GM12878 (cell line): ENCODE measurements around the gene SBF2. TPM values are rescaled to one million over a fixed set of nuclear protein-coding genes. Genes with fewer than 3 reads are reported as not detected.

Experiments used
- ATAC-seq: fragments of 200-7000 bp; cut with Tn5 transposase; 3 replicates; pipeline ENCODE4 v1.9.1; 2020; ENCODE audit warnings: mild to moderate bottlenecking, moderate library complexity
- BruUV-seq: library from RNA; stranded (reverse); fragments of 400-500 nt; replicated peaks from 2 replicates; lab custom pipeline; 2021; lab: Mats Ljungman, UMichigan
- CTCF ChIA-PET: fragments of 300-600 bp; sonication (Branson Sonifier 250); formaldehyde crosslinking; extraction: SDS; loops from one replicate; lab custom pipeline; 2021; ENCODE audit warnings: inconsistent platforms; lab: Yijun Ruan, JAX
- POLR2A ChIA-PET: fragments of 350-600 bp; formaldehyde crosslinking; extraction: SDS; loops from one replicate; lab custom pipeline; 2021; ENCODE audit warnings: inconsistent platforms; lab: Charles Lee
- RAD21 ChIA-PET: fragments of 300-600 bp; sonication (Branson Sonifier 250); formaldehyde crosslinking; loops from one replicate; lab custom pipeline; 2023; ENCODE audit warnings: antibody characterized with exemption; ENCODE audit not compliant: unreplicated experiment; lab: Charles Lee
- SMC1A ChIA-PET: fragments of 300-600 bp; sonication (Branson Sonifier 250); formaldehyde crosslinking; loops from one replicate; lab custom pipeline; 2023; ENCODE audit not compliant: unreplicated experiment, uncharacterized antibody; lab: Charles Lee
- DNase-seq: peaks from one replicate; pipeline ENCODE4 v3.0.0-alpha.2; 2011; ENCODE audit warnings: low read depth, low spot score
- FAIRE-seq: peaks from 3 replicates; lab custom pipeline; 2011; peaks lifted over from hg19 to GRCh38; lab: Jason Lieb, UNC
- H2AFZ ChIP-seq: 2 replicates; pipeline ENCODE4 v1.6.0; 2011; ENCODE audit warnings: low read depth, low read length, control low read depth; ENCODE audit not compliant: control insufficient read depth
- H3K27ac ChIP-seq: 2 replicates; pipeline ENCODE4 v1.5.1; 2011; ENCODE audit warnings: control low read depth; ENCODE audit not compliant: control insufficient read depth, insufficient read depth
- H3K27me3 ChIP-seq, 2 experiments: replicated peaks in 1 of 2; 2 replicates each; pipeline versions ENCODE4 v1.6.0 to v1.6.1; 2011; ENCODE audit warnings: low read length in 1 of 2; ENCODE audit not compliant: control insufficient read depth in 2 of 2, insufficient read depth in 2 of 2
- H3K36me3 ChIP-seq, 2 experiments: 2 replicates each; pipeline ENCODE4 v1.5.1; 2011; ENCODE audit warnings: low read length in 1 of 2; ENCODE audit not compliant: control insufficient read depth in 2 of 2, insufficient read depth in 2 of 2
- H3K4me1 ChIP-seq: 2 replicates; pipeline ENCODE4 v1.6.1; 2011; ENCODE audit warnings: mild to moderate bottlenecking, low read length, moderate library complexity, mixed read lengths; ENCODE audit not compliant: control insufficient read depth, insufficient read depth
- H3K4me2 ChIP-seq: 2 replicates; pipeline ENCODE4 v1.6.0; 2011; ENCODE audit warnings: control low read depth; ENCODE audit not compliant: control insufficient read depth, insufficient read depth
- H3K4me3 ChIP-seq: fragments of 200-600 bp; sonication (generic); 2 replicates; pipeline ENCODE4 v1.5.1; 2016
- H3K79me2 ChIP-seq: 2 replicates; pipeline ENCODE4 v1.6.0; 2011; ENCODE audit warnings: low read length; ENCODE audit not compliant: control insufficient read depth, insufficient read depth
- H3K9ac ChIP-seq: 2 replicates; pipeline ENCODE4 v1.8.0; 2011; ENCODE audit warnings: low read length, control low read depth, mixed read lengths; ENCODE audit not compliant: control insufficient read depth, insufficient read depth
- H3K9me3 ChIP-seq: replicated peaks from 3 replicates; pipeline ENCODE4 v1.5.1; 2011; ENCODE audit warnings: mild to moderate bottlenecking, low read length; ENCODE audit not compliant: control insufficient read depth, insufficient read depth
- H4K20me1 ChIP-seq: 2 replicates; pipeline ENCODE4 v1.6.0; 2011; ENCODE audit not compliant: control insufficient read depth, insufficient read depth
- EGR1 ChIP-seq, 2 experiments: IDR thresholded peaks; 1 replicate in 1 of 2; 2 replicates in 1 of 2; pipeline ENCODE4 v1.6.1; 2011 to 2012; ENCODE audit warnings: low read depth in 2 of 2, low read length in 2 of 2, borderline replicate concordance in 1 of 2, mild to moderate bottlenecking in 1 of 2, moderate library complexity in 1 of 2
- MEF2A ChIP-seq: IDR thresholded peaks from 2 replicates; pipeline ENCODE4 v1.6.1; 2011; ENCODE audit warnings: low read depth, mild to moderate bottlenecking, low read length, moderate library complexity; ENCODE audit not compliant: insufficient read depth
- RAD21 ChIP-seq: IDR thresholded peaks from 2 replicates; pipeline ENCODE4 v1.6.1; 2011; ENCODE audit warnings: mild to moderate bottlenecking, low read depth, low read length, moderate library complexity; ENCODE audit not compliant: insufficient read depth
- RELA ChIP-seq: fragments of 450-650 bp; IDR thresholded peaks from 2 replicates; pipeline ENCODE4 v1.8.0; 2014; ENCODE audit warnings: borderline replicate concordance; ENCODE audit not compliant: partially characterized antibody
- SRF ChIP-seq, 2 experiments: IDR thresholded peaks; 2 replicates each; pipeline ENCODE4 v1.6.1; 2011; ENCODE audit warnings: low read depth in 2 of 2, low read length in 2 of 2, mild to moderate bottlenecking in 1 of 2, moderate library complexity in 1 of 2
- TAF1 ChIP-seq: IDR thresholded peaks from 2 replicates; pipeline ENCODE4 v1.6.1; 2011; ENCODE audit warnings: mild to moderate bottlenecking, low read depth, low read length, borderline replicate concordance
- TBL1XR1 ChIP-seq: IDR thresholded peaks from 2 replicates; pipeline ENCODE4 v1.6.1; 2012; ENCODE audit warnings: low read depth, low read length, improper control_type of control experiment
- ZBTB11 ChIP-seq: fragments of 450-650 bp; formaldehyde crosslinking; IDR thresholded peaks from 2 replicates; pipeline ENCODE4 v1.5.0; 2022; ENCODE audit warnings: mild to moderate bottlenecking, missing genetic modification characterization
- WGBS: methylation state at CpG from one replicate; pipeline ENCODE4 v1.1.6; 2016; ENCODE audit warnings: low lambda C conversion rate; ENCODE audit not compliant: insufficient replicate concordance, insufficient coverage; ENCODE audit errors: missing lambda C conversion rate; 5-methylcytosine and 5-hydroxymethylcytosine counted together
- in situ Hi-C: fragments of 300-500 bp; cut with MboI; formaldehyde crosslinking; loops from 9 replicates; pipeline ENCODE4 v1.14.3; 2018; ENCODE audit warnings: mixed read lengths
- intact Hi-C: fragments of 100-400 bp; cut with micrococcal nuclease; formaldehyde crosslinking; loops from one replicate; pipeline ENCODE4 v1.14.2; 2022; ENCODE audit not compliant: unreplicated experiment
- polyA plus RNA-seq, 11 experiments: library from polyadenylated mRNA; depleted of rRNA in 4 of 11; unstranded in 6 of 11; stranded (reverse) in 5 of 11; fragments of >200 nt; fragmentation: Nextera tagmentation in 4 of 11; fragmentation: Illumina TruSeq in 1 of 11; extraction: Ambion mirVana in 4 of 11; extraction: Trizol in 1 of 11; gene quantifications; 1 replicate in 1 of 11; 2 replicates in 10 of 11; pipeline versions ENCODE4 v1.2.1 to v1.2.3, GENCODE V29; 2011 to 2016; ENCODE audit warnings: inconsistent platforms in 2 of 11, missing spikeins in 2 of 11, low read depth in 1 of 11
- total RNA-seq, 4 experiments: library from RNA; depleted of rRNA in 3 of 4; stranded (reverse); fragments of >200 nt in 3 of 4; fragmentation: Illumina TruSeq in 1 of 4; extraction: Trizol in 1 of 4; gene quantifications; 2 replicates each; pipeline versions ENCODE4 v1.2.1 to v1.2.3, GENCODE V29; 2013 to 2021

SBF2 gene
- total and polyA plus RNA-seq, 10 of the 15 experiments (the other 5 are each of a cell fraction or from before 2014, with no cell fraction given), result 0.24 to 2.3 (median 1.1) TPM

DNA sequence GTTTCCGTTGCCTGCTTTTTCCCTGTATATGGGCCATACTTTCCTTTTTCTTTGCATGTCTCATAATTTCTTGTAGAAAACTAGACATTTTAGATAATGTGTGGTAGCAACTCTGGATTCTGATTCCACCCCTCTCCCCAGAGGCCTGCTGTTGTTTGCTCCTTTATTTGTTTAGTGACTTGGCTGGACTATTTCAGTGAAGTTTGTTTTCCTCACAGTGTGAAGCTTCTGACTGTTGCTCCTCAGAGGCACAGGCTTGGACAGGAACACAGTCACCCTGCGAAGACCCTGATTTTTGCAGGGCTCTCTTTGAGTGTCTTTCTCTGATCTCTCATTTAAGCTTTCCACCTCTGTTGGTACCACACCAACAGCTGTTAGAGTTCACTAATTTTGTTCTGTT is 557.7 kb downstream of the SBF2 start:
- TF ChIP-seq RAD21 (no peak), EGR1 (IDR thresholded peaks at IDR 0.05; ENCODE audit: borderline replicate concordance in 1 of 2, low read depth in 2 of 2, low read length in 2 of 2) (no peak), RELA (no peak), MEF2A (no peak), SRF (IDR thresholded peaks at IDR 0.05; ENCODE audit: low read depth in 2 of 2, low read length in 2 of 2) (no peak), TAF1 (no peak), TBL1XR1 (no peak), ZBTB11 (CRISPR knock-in tag) (no peak)
- ChIA-PET SMC1A (interaction anchor here (0.8 to 5.8 kb wide), 4 partner anchors 10 to 123 kb away, joined by 3 to 39 read pairs (median 5); no protein-coding TSS in a partner anchor), POLR2A (interaction anchor here (1.0 to 1.1 kb wide), 2 partner anchors 15 to 72 kb away, joined by 3 read pairs; no protein-coding TSS in a partner anchor), CTCF (interaction anchor here (1.0 to 1.3 kb wide), 3 partner anchors 10 to 135 kb away, joined by 3 read pairs; no protein-coding TSS in a partner anchor), RAD21 (interaction anchor here (0.9 to 1.5 kb wide), 3 partner anchors 10 to 135 kb away, joined by 3 to 4 read pairs (median 3); no protein-coding TSS in a partner anchor)
- no peak overlapping the region for H2AFZ ChIP-seq
- H3K27ac ChIP-seq, result peak overlapping the region; percentile 22; the same call in 1 of the 2 replicates
- ATAC-seq, result no peak
- H3K4me3 ChIP-seq, result no peak overlapping the region
- peaks cover 7% of the 10 kb centered on the region; the same call in 2 of the 3 replicates for H3K9me3 ChIP-seq
- DNase-seq, result no peak
- H3K79me2 ChIP-seq, result peaks cover 2% of the 10 kb centered on the region
- no peaks in the 10 kb centered on the region for H3K27me3 ChIP-seq
- BruUV-seq, result no TSS peak
- WGBS, result 48% methylated on average over 2 of the region's 2 CpGs
- peaks cover 44% of the 10 kb centered on the region for H3K4me1 ChIP-seq
- H3K4me2 ChIP-seq, result no peak overlapping the region; the same call in 1 of the 2 replicates
- in situ Hi-C loops (no loop called here), intact Hi-C loops (no loop called here)
- no peak for FAIRE-seq
- H4K20me1 ChIP-seq, result no peaks in the 10 kb centered on the region
- H3K9ac ChIP-seq, result no peak overlapping the region
- H3K36me3 ChIP-seq, result peaks cover 3 to 18% of the 10 kb centered on the region in 2 experiments; a peak in 3 of 4 replicates
